Gastroesophageal sphincter (tissue), 3 donors: Measurements from ENCODE around the gene CFAP73.

Experiments used
- EP300 ChIP-seq: sonication (generic); formaldehyde crosslinking; IDR thresholded peaks from one replicate; pipeline ENCODE4 v1.6.1; 2017; ENCODE audit warnings: antibody characterized with exemption, mild to moderate bottlenecking
- POLR2A ChIP-seq, 2 donors: fragments of 450-650 bp; IDR thresholded peaks; one replicate each; pipeline ENCODE4 v1.6.1; 2017; ENCODE audit warnings: antibody characterized with exemption in 2 of 2, mild to moderate bottlenecking in 2 of 2, moderate library complexity in 1 of 2
- POLR2AphosphoS5 ChIP-seq: sonication (generic); formaldehyde crosslinking; IDR thresholded peaks from one replicate; pipeline ENCODE4 v1.6.1; 2017; ENCODE audit warnings: antibody characterized with exemption
- TF ChIP-seq, protein P1 (sequence below), 4 experiments: fragments of 200-600 bp in 2 of 4; fragments of 450-650 bp in 2 of 4; sonication (generic) in 1 of 4; IDR thresholded peaks; one replicate each; pipeline ENCODE4 v1.5.1; 2017 to 2019; ENCODE audit warnings: antibody characterized with exemption in 4 of 4, mild to moderate bottlenecking in 2 of 4, moderate library complexity in 2 of 4

DNA sequence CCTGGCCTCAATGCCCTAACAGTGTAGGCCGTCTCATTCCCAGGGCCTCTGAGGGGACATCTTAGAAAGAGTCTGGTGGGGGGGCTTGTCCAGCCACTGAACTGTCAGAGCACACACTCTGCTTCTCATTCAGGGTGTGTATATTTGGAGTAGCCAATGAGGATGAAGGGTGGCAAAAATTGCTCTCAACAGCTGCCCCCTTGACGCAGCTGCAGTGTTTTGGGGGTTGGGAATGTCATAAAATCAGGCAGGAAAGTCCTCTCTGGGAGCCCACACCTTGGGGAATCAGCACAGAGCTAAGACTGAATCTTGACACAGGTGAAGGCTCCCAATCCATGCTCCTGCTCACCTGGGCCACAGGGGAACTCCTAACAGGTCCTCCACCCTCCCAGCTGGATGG lies 15.5 kb upstream of the CFAP73 start:
- TF ChIP-seq, protein P1, sequence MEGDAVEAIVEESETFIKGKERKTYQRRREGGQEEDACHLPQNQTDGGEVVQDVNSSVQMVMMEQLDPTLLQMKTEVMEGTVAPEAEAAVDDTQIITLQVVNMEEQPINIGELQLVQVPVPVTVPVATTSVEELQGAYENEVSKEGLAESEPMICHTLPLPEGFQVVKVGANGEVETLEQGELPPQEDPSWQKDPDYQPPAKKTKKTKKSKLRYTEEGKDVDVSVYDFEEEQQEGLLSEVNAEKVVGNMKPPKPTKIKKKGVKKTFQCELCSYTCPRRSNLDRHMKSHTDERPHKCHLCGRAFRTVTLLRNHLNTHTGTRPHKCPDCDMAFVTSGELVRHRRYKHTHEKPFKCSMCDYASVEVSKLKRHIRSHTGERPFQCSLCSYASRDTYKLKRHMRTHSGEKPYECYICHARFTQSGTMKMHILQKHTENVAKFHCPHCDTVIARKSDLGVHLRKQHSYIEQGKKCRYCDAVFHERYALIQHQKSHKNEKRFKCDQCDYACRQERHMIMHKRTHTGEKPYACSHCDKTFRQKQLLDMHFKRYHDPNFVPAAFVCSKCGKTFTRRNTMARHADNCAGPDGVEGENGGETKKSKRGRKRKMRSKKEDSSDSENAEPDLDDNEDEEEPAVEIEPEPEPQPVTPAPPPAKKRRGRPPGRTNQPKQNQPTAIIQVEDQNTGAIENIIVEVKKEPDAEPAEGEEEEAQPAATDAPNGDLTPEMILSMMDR (IDR thresholded peaks at IDR 0.05): no peak
- no peak for TF ChIP-seq POLR2A (IDR thresholded peaks at IDR 0.05)
- TF ChIP-seq POLR2AphosphoS5: no peak
- TF ChIP-seq EP300: no peak
